T-cell (primary cell): ENCODE results near the gene CCDC197. TPM values are rescaled to one million over a fixed set of nuclear protein-coding genes. Genes with fewer than 3 reads are reported as not detected.

ENCODE experiments used
- ATAC-seq, 4 experiments: fragments of 200-7000 bp in 3 of 4; fragments of 150-1000 bp in 1 of 4; cut with Tn5 transposase; replicated peaks in 1 of 4; 1 replicate in 3 of 4; 2 replicates in 1 of 4; pipeline ENCODE4 v1.10.0; 2021; ENCODE audit warnings: moderate library complexity in 3 of 4, mild to moderate bottlenecking in 2 of 4, moderate number of reproducible peaks in 1 of 4
- CTCF ChIA-PET, 2 donors: fragments of 300-600 bp; sonication (Branson Sonifier 250); formaldehyde crosslinking; loops; one replicate each; lab custom pipeline; 2022; ENCODE audit warnings: antibody characterized with exemption in 2 of 2; lab: Charles Lee
- POLR2A ChIA-PET, 2 donors: fragments of 300-600 bp; sonication (Branson Sonifier 250); formaldehyde crosslinking; loops; one replicate each; lab custom pipeline; 2022; ENCODE audit warnings: antibody characterized with exemption in 2 of 2; lab: Charles Lee
- DNase-seq, 35 experiments: peaks; one replicate each; pipeline versions ENCODE4 v3.0.0 to v3.0.0-alpha.2; 2013 to 2023
- H3K27ac ChIP-seq: one replicate; pipeline ENCODE4 v1.5.1; 2013; ENCODE audit warnings: low read length
- H3K27me3 ChIP-seq, 2 experiments: replicated peaks in 1 of 2; 1 replicate in 1 of 2; 2 replicates in 1 of 2; pipeline versions ENCODE4 v1.6.1 to v1.7.0; 2013; ENCODE audit warnings: low read length in 1 of 2, mixed read lengths in 1 of 2; ENCODE audit not compliant: control insufficient read depth in 2 of 2, insufficient read depth in 2 of 2; ENCODE audit errors: extremely low read depth in 1 of 2
- H3K36me3 ChIP-seq, 2 donors: 1 replicate in 1 of 2; 2 replicates in 1 of 2; pipeline versions ENCODE4 v1.6.1 to v1.7.0; 2013; ENCODE audit warnings: low read length in 1 of 2; ENCODE audit not compliant: control insufficient read depth in 2 of 2, insufficient read depth in 1 of 2; ENCODE audit errors: extremely low read depth in 1 of 2
- H3K4me1 ChIP-seq, 2 experiments: 1 replicate in 1 of 2; 2 replicates in 1 of 2; pipeline versions ENCODE4 v1.6.1 to v1.7.0; 2013; ENCODE audit warnings: low read length in 2 of 2, mixed read lengths in 1 of 2; ENCODE audit not compliant: insufficient read depth in 2 of 2, control insufficient read depth in 1 of 2; ENCODE audit errors: extremely low read depth in 1 of 2
- H3K4me3 ChIP-seq, 2 donors: 1 replicate in 1 of 2; 2 replicates in 1 of 2; pipeline versions ENCODE4 v1.5.1 to v1.7.0; 2013; ENCODE audit warnings: mild to moderate bottlenecking in 2 of 2, low read length in 1 of 2, moderate library complexity in 1 of 2; ENCODE audit not compliant: control insufficient read depth in 1 of 2; ENCODE audit errors: extremely low read depth in 1 of 2
- H3K9me3 ChIP-seq: 2 replicates; pipeline ENCODE4 v1.7.0; 2013
- H3K27ac Mint-ChIP-seq, 2 donors: one replicate each; pipeline ENCODE4 v1.8.0; 2020 to 2021; ENCODE audit warnings: mild to moderate bottlenecking in 2 of 2, mixed read lengths in 2 of 2
- H3K27me3 Mint-ChIP-seq, 2 donors: one replicate each; pipeline ENCODE4 v1.8.0; 2021 to 2022; ENCODE audit warnings: mixed read lengths in 2 of 2
- H3K36me3 Mint-ChIP-seq: one replicate; pipeline ENCODE4 v1.8.0; 2021; ENCODE audit warnings: mixed read lengths
- H3K4me1 Mint-ChIP-seq, 3 donors: one replicate each; pipeline ENCODE4 v1.8.0; 2020 to 2022; ENCODE audit warnings: mixed read lengths in 3 of 3, mild to moderate bottlenecking in 1 of 3
- H3K4me3 Mint-ChIP-seq, 3 donors: one replicate each; pipeline ENCODE4 v1.8.0; 2020 to 2022; ENCODE audit warnings: mild to moderate bottlenecking in 3 of 3, mixed read lengths in 3 of 3, moderate library complexity in 3 of 3
- H3K9me3 Mint-ChIP-seq, 3 donors: one replicate each; pipeline ENCODE4 v1.8.0; 2020 to 2022; ENCODE audit warnings: mixed read lengths in 3 of 3
- WGBS: methylation state at CpG from one replicate; pipeline ENCODE4 v1.1.5; 2013; ENCODE audit warnings: missing lambda C conversion rate; ENCODE audit not compliant: insufficient coverage; 5-methylcytosine and 5-hydroxymethylcytosine counted together
- total RNA-seq, 35 experiments: library from RNA in 6 of 35; stranded (reverse) in 6 of 35; fragments of 120-200 nt in 1 of 35; gene quantifications; one replicate each; pipeline versions ENCODE4 v1.2.1 to v1.2.4 and lab custom pipeline; 2013 to 2026

CCDC197 gene
- total RNA-seq, 5 donors from 2014 or later (not counting 1 experiment from before 2014, with no cell fraction given), result not detected

GRCh38 chr14:94028450-94028826 lies 31.3 kb downstream of the CCDC197 start:
- Histone ChIP-seq H3K4me1 (peaks cover 0 to 26% of the 10 kb centered on the region in 2 experiments), H3K4me3 (no peak overlapping the region), H3K9me3 (no peaks in the 10 kb centered on the region), H3K27me3 (peaks cover 0 to 6% of the 10 kb centered on the region in 2 experiments), H3K36me3 (no peaks in the 10 kb centered on the region), H3K27ac (no peak overlapping the region)
- 45% methylated on average over 4 of the region's 4 CpGs for WGBS
- H3K27ac Mint-ChIP-seq, result peak overlapping the region; percentile 57 to 75
- ChIA-PET POLR2A (interaction anchor here (0.8 to 1.0 kb wide), 2 partner anchors 9 to 114 kb away, joined by 3 read pairs; no protein-coding TSS in a partner anchor), CTCF (interaction anchor here (0.9 to 1.8 kb wide), 4 partner anchors 8 to 154 kb away, joined by 3 to 6 read pairs (median 4); no protein-coding TSS in a partner anchor)
- no peaks in the 10 kb centered on the region for H3K36me3 Mint-ChIP-seq
- ATAC-seq (peak in 2 of 4 experiments; percentile 15 to 47), DNase-seq (peak in 2 of 35 experiments; percentile 27 to 39)
- H3K9me3 Mint-ChIP-seq, result no peaks in the 10 kb centered on the region
- peaks cover 25 to 28% (median 26%) of the 10 kb centered on the region in 3 donors for H3K4me1 Mint-ChIP-seq
- peak overlapping the region; percentile 51 to 66 (median 66) for H3K4me3 Mint-ChIP-seq
- H3K27me3 Mint-ChIP-seq, result peaks cover 0 to 2% of the 10 kb centered on the region in 2 donors

GRCh38 chr14:94029265-94029664 lies 32.2 kb downstream of the CCDC197 start:
- no peak for DNase-seq
- Histone ChIP-seq H3K9me3 (no peaks in the 10 kb centered on the region), H3K27ac (no peak overlapping the region), H3K4me1 (peaks cover 0 to 26% of the 10 kb centered on the region in 2 experiments), H3K27me3 (peaks cover 0 to 6% of the 10 kb centered on the region in 2 experiments), H3K4me3 (no peak overlapping the region), H3K36me3 (no peaks in the 10 kb centered on the region)
- ChIA-PET CTCF (interaction anchor here (0.7 to 1.8 kb wide), 3 partner anchors 9 to 153 kb away, joined by 3 to 6 read pairs (median 3); no protein-coding TSS in a partner anchor), POLR2A (interaction anchor here (0.6 to 0.8 kb wide), 3 partner anchors 100 to 113 kb away, joined by 3 read pairs; no protein-coding TSS in a partner anchor)
- Mint-ChIP-seq H3K4me1 (peaks cover 25 to 28% (median 26%) of the 10 kb centered on the region in 3 donors), H3K4me3 (no peak overlapping the region), H3K27me3 (peaks cover 0 to 2% of the 10 kb centered on the region in 2 donors), H3K9me3 (no peaks in the 10 kb centered on the region), H3K36me3 (no peaks in the 10 kb centered on the region), H3K27ac (peak overlapping the region in 1 of 2 donors; percentile 27)
- 100% methylated on average over 1 of the region's 4 CpGs for WGBS
- ATAC-seq, result no peak

- no peak for ATAC-seq
- Histone ChIP-seq H3K27ac (no peak overlapping the region), H3K4me1 (peaks cover 0 to 26% of the 10 kb centered on the region in 2 experiments), H3K27me3 (peaks cover 0 to 6% of the 10 kb centered on the region in 2 experiments), H3K9me3 (no peaks in the 10 kb centered on the region), H3K36me3 (no peaks in the 10 kb centered on the region), H3K4me3 (no peak overlapping the region)
- CTCF ChIA-PET, result interaction anchor here (0.7 to 1.8 kb wide), 2 partner anchors 9 to 27 kb away, joined by 3 to 6 read pairs; no protein-coding TSS in a partner anchor
- POLR2A ChIA-PET, result no interaction called here
- no peak overlapping the region for H3K4me3 Mint-ChIP-seq
- no peaks in the 10 kb centered on the region for H3K36me3 Mint-ChIP-seq
- DNase-seq, result no peak
- WGBS, result 92% methylated on average over 6 of the region's 7 CpGs
- H3K9me3 Mint-ChIP-seq, result no peaks in the 10 kb centered on the region
- H3K4me1 Mint-ChIP-seq, result peaks cover 25 to 28% (median 26%) of the 10 kb centered on the region in 3 donors
- H3K27ac Mint-ChIP-seq, result peak overlapping the region in 1 of 2 donors; percentile 27
- H3K27me3 Mint-ChIP-seq, result no peaks in the 10 kb centered on the region
Measured at GRCh38 chr14:94029671-94030203, 32.6 kb downstream of the CCDC197 start.

- Mint-ChIP-seq H3K27ac (peak overlapping the region in 1 of 2 donors; percentile 34), H3K36me3 (no peaks in the 10 kb centered on the region), H3K27me3 (no peaks in the 10 kb centered on the region), H3K4me1 (peaks cover 25 to 27% (median 26%) of the 10 kb centered on the region in 3 donors), H3K9me3 (no peaks in the 10 kb centered on the region), H3K4me3 (no peak overlapping the region)
- no peak for ATAC-seq
- Histone ChIP-seq H3K27me3 (peaks cover 0 to 6% of the 10 kb centered on the region in 2 experiments), H3K27ac (no peak overlapping the region), H3K9me3 (no peaks in the 10 kb centered on the region), H3K36me3 (no peaks in the 10 kb centered on the region), H3K4me1 (peaks cover 0 to 26% of the 10 kb centered on the region in 2 experiments), H3K4me3 (no peak overlapping the region)
- ChIA-PET POLR2A (no interaction called here), CTCF (no interaction called here)
- DNase-seq, result no peak
- WGBS, result 88% methylated on average over 10 of the region's 14 CpGs
Measured at GRCh38 chr14:94030571-94030970, 33.5 kb downstream of the CCDC197 start.

- Histone ChIP-seq H3K4me3 (no peak overlapping the region), H3K4me1 (peaks cover 0 to 23% of the 10 kb centered on the region in 2 experiments), H3K36me3 (no peaks in the 10 kb centered on the region), H3K27ac (no peak overlapping the region), H3K9me3 (no peaks in the 10 kb centered on the region), H3K27me3 (peaks cover 0 to 7% of the 10 kb centered on the region in 2 experiments)
- ATAC-seq (no peak), DNase-seq (no peak)
- H3K4me3 Mint-ChIP-seq, result no peak overlapping the region
- ChIA-PET CTCF (no interaction called here), POLR2A (no interaction called here)
- WGBS, result 83% methylated on average over 2 of the region's 8 CpGs
- peaks cover 19 to 21% (median 20%) of the 10 kb centered on the region in 3 donors for H3K4me1 Mint-ChIP-seq
- H3K9me3 Mint-ChIP-seq, result no peaks in the 10 kb centered on the region
- H3K36me3 Mint-ChIP-seq, result no peaks in the 10 kb centered on the region
- no peaks in the 10 kb centered on the region for H3K27me3 Mint-ChIP-seq
- no peak overlapping the region for H3K27ac Mint-ChIP-seq
Measured at GRCh38 chr14:94031161-94031882, 34.2 kb downstream of the CCDC197 start.

GRCh38 chr14:94031883-94032279 lies 34.8 kb downstream of the CCDC197 start:
- Mint-ChIP-seq H3K36me3 (no peaks in the 10 kb centered on the region), H3K27me3 (no peaks in the 10 kb centered on the region), H3K4me1 (peaks cover 22 to 25% (median 23%) of the 10 kb centered on the region in 3 donors), H3K27ac (no peak overlapping the region), H3K9me3 (no peaks in the 10 kb centered on the region), H3K4me3 (no peak overlapping the region)
- no peaks in the 10 kb centered on the region for H3K9me3 ChIP-seq
- H3K36me3 ChIP-seq, result no peaks in the 10 kb centered on the region
- no peak overlapping the region for H3K4me3 ChIP-seq
- H3K27me3 ChIP-seq, result peaks cover 0 to 10% of the 10 kb centered on the region in 2 experiments
- H3K27ac ChIP-seq, result no peak overlapping the region
- WGBS, result no CpG with 5 or more reads among the region's 7 CpGs
- peaks cover 0 to 23% of the 10 kb centered on the region in 2 experiments for H3K4me1 ChIP-seq
- ChIA-PET POLR2A (no interaction called here), CTCF (no interaction called here)
- no peak for ATAC-seq
- no peak for DNase-seq
